C4-2B (cell line): ENCODE results near the gene ATAD3A.

Experiments
- H3K27ac ChIP-seq: fragments of 450-650 bp; 2 replicates; pipeline ENCODE4 v1.5.1; 2017
- ZFX ChIP-seq: fragments of 450-650 bp; IDR thresholded peaks from 2 replicates; pipeline ENCODE4 v1.6.1; 2017
- TF ChIP-seq, protein P1 (sequence below): fragments of 450-650 bp; conservative IDR thresholded peaks from 2 replicates; pipeline ENCODE4 v1.5.1; 2017; ENCODE audit warnings: mild to moderate bottlenecking

The ATAD3A gene

DNA sequence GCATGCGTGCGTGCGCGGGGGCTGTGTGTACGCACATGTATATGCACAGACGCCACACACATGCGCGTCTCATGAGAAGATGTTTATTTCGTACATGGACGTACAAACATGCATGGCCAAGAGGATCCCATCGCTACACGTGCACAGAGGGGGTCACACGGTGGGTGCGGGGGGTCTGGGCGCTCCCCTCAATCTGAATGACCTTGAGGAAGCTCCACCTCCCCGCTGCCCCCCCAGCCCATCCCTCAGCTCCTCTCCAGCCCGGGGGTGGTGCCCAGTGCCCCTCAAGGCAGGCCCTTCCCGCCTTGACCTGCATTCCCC is 27.0 kb downstream of the ATAD3A start:
- TF ChIP-seq ZFX, result no peak
- TF ChIP-seq, protein P1, sequence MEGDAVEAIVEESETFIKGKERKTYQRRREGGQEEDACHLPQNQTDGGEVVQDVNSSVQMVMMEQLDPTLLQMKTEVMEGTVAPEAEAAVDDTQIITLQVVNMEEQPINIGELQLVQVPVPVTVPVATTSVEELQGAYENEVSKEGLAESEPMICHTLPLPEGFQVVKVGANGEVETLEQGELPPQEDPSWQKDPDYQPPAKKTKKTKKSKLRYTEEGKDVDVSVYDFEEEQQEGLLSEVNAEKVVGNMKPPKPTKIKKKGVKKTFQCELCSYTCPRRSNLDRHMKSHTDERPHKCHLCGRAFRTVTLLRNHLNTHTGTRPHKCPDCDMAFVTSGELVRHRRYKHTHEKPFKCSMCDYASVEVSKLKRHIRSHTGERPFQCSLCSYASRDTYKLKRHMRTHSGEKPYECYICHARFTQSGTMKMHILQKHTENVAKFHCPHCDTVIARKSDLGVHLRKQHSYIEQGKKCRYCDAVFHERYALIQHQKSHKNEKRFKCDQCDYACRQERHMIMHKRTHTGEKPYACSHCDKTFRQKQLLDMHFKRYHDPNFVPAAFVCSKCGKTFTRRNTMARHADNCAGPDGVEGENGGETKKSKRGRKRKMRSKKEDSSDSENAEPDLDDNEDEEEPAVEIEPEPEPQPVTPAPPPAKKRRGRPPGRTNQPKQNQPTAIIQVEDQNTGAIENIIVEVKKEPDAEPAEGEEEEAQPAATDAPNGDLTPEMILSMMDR, result no peak
- no peak overlapping the region for H3K27ac ChIP-seq

DNA sequence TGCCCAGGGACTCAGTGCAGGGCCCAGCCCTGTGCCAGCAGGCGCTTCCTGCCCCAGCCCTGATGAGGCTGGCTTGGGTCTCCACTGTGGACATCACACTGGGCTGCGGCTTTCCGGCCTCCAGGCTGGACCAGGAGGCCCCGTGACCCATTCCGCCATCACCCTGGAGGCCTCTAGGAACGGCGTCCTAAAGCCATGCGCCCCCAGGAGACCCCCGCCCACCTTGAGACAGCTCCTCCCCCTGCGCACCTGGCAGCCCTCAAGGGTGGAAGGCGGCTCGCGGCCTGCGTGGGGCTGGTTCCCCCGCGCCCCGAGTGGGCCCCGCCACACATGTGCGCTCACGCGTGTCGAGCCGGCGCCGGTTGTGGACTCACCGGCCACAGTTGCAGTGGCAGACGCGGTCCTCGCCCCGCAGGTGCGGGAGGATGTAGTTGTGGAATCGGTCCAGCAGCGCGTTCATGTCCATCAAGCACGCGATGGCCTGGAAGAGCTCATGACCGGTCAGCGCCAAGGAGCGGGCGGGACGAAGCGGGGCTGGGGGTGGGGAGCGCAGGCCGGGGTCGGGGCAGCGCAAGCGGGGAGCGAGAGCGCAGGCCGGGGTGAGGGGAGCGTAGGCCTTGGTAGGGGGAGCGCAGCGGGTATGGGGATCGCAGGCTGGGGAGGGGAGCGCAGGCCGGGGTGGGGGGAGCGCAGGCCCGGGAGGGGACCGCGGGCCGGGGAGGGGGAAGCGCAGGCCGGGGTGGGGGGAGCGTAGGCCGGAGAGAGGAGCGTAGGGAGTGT is 27.5 kb downstream of the ATAD3A start:
- no peak for TF ChIP-seq ZFX
- TF ChIP-seq, protein P1, result no peak
- H3K27ac ChIP-seq, result no peak overlapping the region

DNA sequence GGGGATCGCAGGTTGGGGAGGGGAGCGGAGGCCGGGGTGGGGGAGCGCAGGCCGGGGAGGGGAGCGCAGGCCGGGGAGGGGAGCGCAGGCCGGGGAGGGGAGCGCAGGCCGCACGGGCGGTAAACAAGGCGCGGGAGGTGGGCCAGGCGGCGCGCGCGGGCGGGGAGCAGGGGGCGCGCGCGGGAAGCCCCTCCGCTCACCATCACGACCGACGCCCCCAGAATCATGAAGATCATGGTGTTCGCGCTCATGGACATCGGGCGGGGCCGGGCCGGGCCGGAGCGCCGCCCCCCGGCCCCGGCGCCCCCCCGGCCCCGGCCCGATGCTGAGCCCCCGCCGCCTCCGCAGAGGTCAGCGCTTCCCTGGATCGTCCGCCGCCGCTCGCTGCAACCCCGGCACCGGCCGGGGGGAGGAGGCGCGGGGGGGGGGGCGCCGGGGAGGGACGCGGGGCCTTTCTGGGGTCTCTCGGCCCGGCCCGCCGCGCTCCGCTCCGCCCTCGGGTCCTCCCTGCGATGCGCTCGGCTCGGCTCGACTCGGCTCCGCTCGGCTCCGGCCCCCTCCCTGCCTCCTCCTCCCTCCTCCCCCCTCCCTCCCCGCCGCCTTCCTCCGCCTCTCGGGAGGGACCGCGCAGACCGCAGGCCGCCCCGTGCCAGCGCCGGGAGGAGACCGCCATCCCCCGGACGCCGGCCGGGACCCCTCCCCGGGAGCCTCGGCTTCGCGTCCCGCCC is 28.3 kb downstream of the ATAD3A start, which contains the start of gene TMEM240:
Gene TMEM240 (minus strand): TSS at position 535 of the 728 bp plus-strand sequence. CDS start 278 bp downstream, at position 257.
- H3K27ac ChIP-seq, result no peak within 1 kb of the TSS
- TF ChIP-seq, protein P1, result no peak
- no peak for TF ChIP-seq ZFX

DNA sequence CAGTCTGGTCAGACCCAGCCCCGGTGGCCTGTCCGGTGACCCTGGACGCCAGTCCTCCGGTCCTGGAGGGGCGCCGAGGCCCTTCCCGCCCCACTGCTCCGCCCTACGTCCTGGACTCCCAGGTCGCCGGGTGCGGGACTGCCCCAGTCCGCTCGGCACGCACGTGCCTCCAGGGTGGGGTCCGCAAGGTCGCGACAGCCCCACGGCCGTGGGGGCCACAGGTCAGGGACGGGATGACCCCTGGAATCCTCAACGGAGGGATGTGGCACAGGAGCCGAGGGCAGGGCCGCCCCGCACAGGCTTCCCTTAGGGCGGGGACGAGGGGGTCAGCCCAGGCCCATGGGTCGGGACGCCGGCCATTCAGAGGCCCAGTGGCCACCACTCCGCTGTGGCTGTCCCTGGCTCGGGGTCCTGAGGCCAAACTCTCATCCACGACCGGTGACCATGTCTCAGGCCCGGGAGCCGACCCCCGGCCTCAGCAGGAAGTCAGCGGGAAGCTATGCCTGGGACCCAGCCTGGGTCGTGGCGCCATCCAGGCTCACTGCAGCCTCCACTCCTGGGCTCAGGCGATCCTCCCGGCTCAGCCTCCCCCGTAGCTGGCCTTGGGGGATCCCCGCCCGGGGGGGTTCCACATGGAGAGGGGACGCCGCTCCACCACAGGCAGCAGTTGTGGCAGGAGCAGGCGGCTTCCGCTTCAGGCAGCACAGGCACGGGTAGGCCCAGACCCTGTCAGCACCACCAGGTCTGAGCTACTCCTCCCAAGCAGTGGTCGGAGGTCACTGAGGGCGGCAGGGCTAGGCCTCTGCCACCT is 29.1 kb downstream of the ATAD3A start:
- no peak overlapping the region for H3K27ac ChIP-seq
- TF ChIP-seq, protein P1, result no peak
- TF ChIP-seq ZFX, result no peak

DNA sequence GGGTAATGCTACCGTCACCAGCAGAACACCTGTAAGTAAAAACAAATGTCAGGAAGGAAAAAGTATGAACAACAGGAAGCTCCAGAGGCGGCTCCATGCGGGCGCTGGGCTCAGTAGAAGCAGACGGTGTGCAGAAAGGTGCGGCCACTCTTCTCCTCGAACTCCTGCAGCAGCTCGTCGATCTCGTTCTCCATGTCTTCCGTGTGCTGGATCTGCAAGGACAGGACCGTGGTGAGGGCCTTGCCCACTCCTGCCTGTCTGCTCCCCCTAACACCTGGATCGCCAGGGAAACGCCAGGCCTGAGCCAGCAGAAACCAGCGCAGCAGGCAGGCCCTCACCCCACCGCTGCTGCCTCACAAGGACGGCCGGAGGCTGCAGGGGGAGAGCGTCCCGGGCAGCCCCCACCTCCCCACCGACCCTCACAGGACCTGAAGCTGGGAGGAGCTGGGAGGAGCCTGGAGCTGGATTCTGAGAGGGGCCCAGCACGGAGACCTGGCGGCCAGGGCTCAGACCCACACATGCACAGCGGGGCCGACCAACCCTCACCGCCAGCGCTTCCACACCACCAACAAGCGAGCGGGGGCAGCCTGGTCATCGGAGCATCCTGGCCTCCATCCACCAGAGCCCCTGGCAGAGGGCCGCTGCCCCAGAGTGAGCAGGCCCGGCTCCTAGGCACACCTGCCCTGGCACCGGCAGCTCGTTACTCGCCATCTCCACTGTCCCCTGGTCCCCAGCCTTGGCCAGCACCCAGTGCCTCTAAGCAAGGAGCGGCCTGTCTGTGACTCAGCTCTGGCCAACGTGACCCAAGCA is 30.2 kb downstream of the ATAD3A start:
- TF ChIP-seq, protein P1, result no peak
- TF ChIP-seq ZFX, result no peak
- no peak overlapping the region for H3K27ac ChIP-seq

DNA sequence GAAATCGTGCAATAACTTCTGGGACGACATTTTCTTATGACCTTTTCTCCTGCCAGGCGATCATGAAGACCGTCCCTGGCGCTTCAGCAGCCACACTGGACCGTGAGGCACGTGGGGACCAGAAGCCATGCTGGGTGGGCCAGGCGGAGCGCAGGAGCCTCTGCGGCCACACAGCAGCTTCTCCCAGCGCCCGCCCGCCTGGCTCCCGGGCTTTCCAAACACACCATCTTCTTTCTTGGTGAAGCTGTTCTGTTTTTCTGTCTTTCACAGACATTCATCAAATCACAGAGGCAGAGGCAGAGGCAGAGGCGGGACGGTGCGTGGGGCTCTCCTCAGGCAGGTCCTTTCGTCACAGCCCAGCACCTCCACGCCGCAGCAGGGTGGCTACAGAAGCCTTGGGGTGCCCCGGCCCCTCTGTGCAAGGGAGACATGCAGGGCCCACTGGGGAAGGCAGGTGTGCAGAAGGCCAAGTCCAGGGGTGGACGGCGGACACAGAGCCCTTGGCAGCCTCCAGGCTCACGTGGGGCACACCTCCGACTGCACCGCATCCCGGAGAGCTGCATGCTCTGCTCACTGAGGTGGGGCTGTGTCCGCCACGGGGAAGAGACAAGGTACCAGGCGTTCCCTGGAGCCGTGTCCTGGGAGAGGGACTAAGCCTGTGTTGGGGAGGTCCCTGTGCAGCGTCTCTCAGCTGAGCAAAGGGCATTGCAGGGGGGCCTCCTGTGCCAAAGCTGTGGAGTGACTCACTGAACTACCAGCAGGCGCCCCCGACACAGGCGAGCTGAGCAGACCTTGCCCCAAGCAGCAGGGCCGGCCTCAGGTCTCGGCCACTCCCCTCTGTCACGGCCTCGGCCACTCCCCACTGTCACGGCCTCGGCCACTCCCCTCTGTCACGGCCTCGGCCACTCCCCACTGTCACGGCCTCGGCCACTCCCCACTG is 31.1 kb downstream of the ATAD3A start:
- H3K27ac ChIP-seq, result no peak overlapping the region
- TF ChIP-seq ZFX, result no peak
- TF ChIP-seq, protein P1, result no peak
